K562 (cell line): Measurements from ENCODE around the gene ABHD8. TPM values are rescaled to one million over a fixed set of nuclear protein-coding genes. Genes with fewer than 3 reads are reported as not detected.

ENCODE experiments used
- ARID1B ChIP-seq: fragments of 450-650 bp; IDR thresholded peaks from 2 replicates; pipeline ENCODE4 v1.6.1; 2016; ENCODE audit warnings: antibody characterized with exemption, mild to moderate bottlenecking, inconsistent platforms
- ARID3B ChIP-seq: fragments of 250-450 bp; sonication (Bioruptor Pico); IDR thresholded peaks from 2 replicates; pipeline ENCODE4 v1.4.0; 2020; ENCODE audit warnings: borderline replicate concordance
- ATF1 ChIP-seq, 2 experiments: fragments of 450-650 bp in 1 of 2; IDR thresholded peaks; 2 replicates each; pipeline ENCODE4 v1.6.1; 2016; ENCODE audit warnings: missing compliant biosample characterization in 1 of 2, missing genetic modification characterization in 1 of 2
- BRF2 ChIP-seq: IDR thresholded peaks from 3 replicates; pipeline ENCODE4 v1.6.1; 2011; ENCODE audit warnings: borderline replicate concordance, mild to moderate bottlenecking; ENCODE audit not compliant: insufficient read length, insufficient read depth
- CHD1 ChIP-seq: fragments of 200-600 bp; sonication (generic); IDR thresholded peaks from one replicate; pipeline ENCODE4 v1.6.1; 2012; ENCODE audit warnings: mild to moderate bottlenecking, moderate library complexity, low read length, inconsistent platforms
- CREB3L1 ChIP-seq: fragments of 450-650 bp; IDR thresholded peaks from 2 replicates; pipeline ENCODE4 v1.6.1; 2014; ENCODE audit warnings: low read depth, mild to moderate bottlenecking, moderate library complexity, borderline replicate concordance
- FUS ChIP-seq: fragments of 200-400 bp; formaldehyde crosslinking; optimal IDR thresholded peaks from 2 replicates; pipeline ENCODE3; 2017; ENCODE audit warnings: low read depth, low read length
- GATAD2B ChIP-seq: fragments of 450-650 bp; IDR thresholded peaks from 2 replicates; pipeline ENCODE4 v1.6.1; 2017; ENCODE audit warnings: mild to moderate bottlenecking, borderline replicate concordance
- HBP1 ChIP-seq: fragments of 450-650 bp; formaldehyde crosslinking; IDR thresholded peaks from 2 replicates; pipeline ENCODE4 v1.4.0; 2022; ENCODE audit warnings: missing genetic modification characterization
- HINFP ChIP-seq: fragments of 450-650 bp; conservative IDR thresholded peaks from 2 replicates; pipeline ENCODE4 v1.6.1; 2016; ENCODE audit warnings: missing genetic modification characterization, low read depth, mild to moderate bottlenecking, control low read depth, missing compliant biosample characterization
- KLF6 ChIP-seq: fragments of 250-450 bp; sonication (Bioruptor Pico); IDR thresholded peaks from 2 replicates; pipeline ENCODE4 v1.4.0; 2020; ENCODE audit warnings: mild to moderate bottlenecking, moderate library complexity, borderline replicate concordance
- MAZ ChIP-seq, 2 experiments: fragments of 450-650 bp in 1 of 2; sonication (generic) in 1 of 2; formaldehyde crosslinking; IDR thresholded peaks in 1 of 2; conservative IDR thresholded peaks in 1 of 2; 2 replicates each; pipeline versions ENCODE4 v1.4.0 to v1.5.0; 2020; ENCODE audit warnings: mild to moderate bottlenecking in 1 of 2, missing genetic modification reagents in 1 of 2
- RBBP5 ChIP-seq: fragments of 200-600 bp; sonication (generic); IDR thresholded peaks from 2 replicates; pipeline ENCODE4 v1.6.1; 2012; ENCODE audit warnings: borderline replicate concordance, mild to moderate bottlenecking, low read length, control low read depth, inconsistent platforms; ENCODE audit not compliant: insufficient read depth, poor library complexity, severe bottlenecking
- YY1 ChIP-seq, 3 experiments: IDR thresholded peaks; 2 replicates each; pipeline ENCODE4 v1.6.1; 2011; ENCODE audit warnings: low read length in 2 of 3, mild to moderate bottlenecking in 2 of 3, moderate library complexity in 2 of 3, borderline replicate concordance in 1 of 3, control low read depth in 1 of 3, low read depth in 1 of 3; ENCODE audit not compliant: insufficient read depth in 3 of 3, insufficient replicate concordance in 2 of 3, control insufficient read depth in 1 of 3, insufficient read length in 1 of 3; ENCODE audit errors: extremely low read depth in 1 of 3
- ZNF217 ChIP-seq: sonication (generic); formaldehyde crosslinking; IDR thresholded peaks from 2 replicates; pipeline ENCODE4 v1.8.0; 2022; ENCODE audit warnings: mild to moderate bottlenecking, missing genetic modification reagents
- polyA plus RNA-seq, 8 experiments: library from polyadenylated mRNA; depleted of rRNA in 4 of 8; stranded (reverse) in 5 of 8; unstranded in 3 of 8; fragments of >200 nt; fragmentation: Nextera tagmentation in 2 of 8; fragmentation: Illumina TruSeq in 1 of 8; extraction: Ambion mirVana in 2 of 8; extraction: Trizol in 1 of 8; gene quantifications; 2 replicates each; pipeline versions ENCODE4 v1.2.1 to v1.2.3, GENCODE V29; 2011 to 2014; ENCODE audit warnings: inconsistent platforms in 1 of 8, missing spikeins in 1 of 8
- total RNA-seq, 7 experiments: library from RNA; depleted of rRNA in 6 of 7; stranded (reverse); fragments of >200 nt in 6 of 7; fragmentation: Illumina TruSeq in 2 of 7; extraction: Trizol in 2 of 7; gene quantifications; 2 replicates each; pipeline versions ENCODE4 v1.2.1 to v1.2.3, GENCODE V29; 2011 to 2021; ENCODE audit warnings: low replicate concordance in 1 of 7

ABHD8 gene
- total and polyA plus RNA-seq, 9 of the 15 experiments (the other 6 are each of a cell fraction or from before 2014, with no cell fraction given) = 0.04 to 6.6 (median 2.0) TPM; not detected in 1

- TF ChIP-seq RBBP5 (peak; percentile 29), CHD1 (peak; percentile 94), FUS (peak; percentile 66), ATF1 (CRISPR knock-in tag; IDR thresholded peaks at IDR 0.05) (no peak), ATF1 (tag; IDR thresholded peaks at IDR 0.05) (no peak), ZNF217 (CRISPR knock-in tag) (no peak), HINFP (tag) (no peak), KLF6 (CRISPR knock-in tag) (no peak), ARID3B (CRISPR knock-in tag) (no peak), MAZ (CRISPR knock-in tag; conservative IDR thresholded peaks at IDR 0.05 in 1 of 2, IDR thresholded peaks at IDR 0.05 in 1 of 2) (0 out of 4 replicates have a peak, but pooled peaks of 1 of the 2 experiments have one; percentile 4), BRF2 (no peak), YY1 (IDR thresholded peaks at IDR 0.05; ENCODE audit: borderline replicate concordance in 1 of 3, control insufficient read depth in 1 of 3, extremely low read depth in 1 of 3, insufficient read depth in 3 of 3, insufficient read length in 1 of 3, insufficient replicate concordance in 2 of 3, low read depth in 1 of 3, low read length in 2 of 3) (peak in 1 of 3 experiments; percentile 9), ARID1B (no peak), HBP1 (no peak), CREB3L1 (0 out of 2 replicates have a peak, but pooled peaks have one; percentile 27), GATAD2B (peak; percentile 38; the same call in 1 of the 2 replicates)
These were observed 58.3 kb downstream of the ABHD8 start (continued) for GRCh38 chr19:17244618-17245534.
